ENCODE data around the gene HS1BP3. TPM values are rescaled to one million over a fixed set of nuclear protein-coding genes. Genes with fewer than 3 reads are reported as not detected.

HS1BP3 gene
- total and polyA plus RNA-seq, 2 of the 13 experiments (the other 11 are each of a cell fraction or from before 2014, with no cell fraction given), result 15.2 to 22.0 TPM

DNA sequence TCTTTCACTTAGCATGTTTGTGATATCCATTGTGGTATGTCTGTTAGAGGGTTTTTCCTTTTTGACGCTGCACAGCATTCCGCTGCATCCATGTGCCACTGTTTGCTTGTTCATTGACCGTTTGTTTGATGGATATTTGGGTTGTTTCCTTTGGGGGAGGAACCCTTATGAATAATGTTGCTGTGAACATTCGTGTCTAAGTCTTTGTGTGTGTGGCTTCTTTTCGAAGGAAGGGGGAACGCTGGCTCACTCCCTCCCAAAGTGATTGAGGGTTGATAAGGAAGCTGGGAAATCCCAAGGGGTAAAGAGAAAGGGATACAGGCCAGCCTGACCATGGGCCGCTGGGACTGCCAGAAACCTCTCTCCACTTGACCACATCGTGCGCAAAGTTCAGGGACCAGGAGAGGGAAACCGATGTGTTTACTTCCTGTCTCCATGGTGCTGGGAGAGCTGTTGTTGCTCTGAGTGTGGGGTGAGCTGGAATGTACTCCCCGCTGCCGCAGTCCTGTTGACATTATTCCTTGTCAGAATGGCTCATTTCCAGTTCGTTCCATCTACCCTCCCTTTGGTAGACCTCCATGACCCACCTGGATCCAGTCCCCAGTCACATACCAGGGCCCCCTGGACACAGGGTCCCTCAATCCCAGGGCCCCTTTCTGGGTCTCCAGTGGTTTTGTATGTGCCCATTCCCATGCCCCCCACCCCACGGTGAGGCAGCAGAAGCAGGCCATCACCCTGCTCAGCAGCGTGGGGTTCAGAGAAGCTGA, 39.6 kb downstream of the HS1BP3 start (continued):
- TF ChIP-seq NR1H2 (CRISPR knock-in tag; IDR thresholded peaks at IDR 0.05; ENCODE audit: borderline replicate concordance, low read depth), result peak; percentile 80; the same call in 1 of the 2 replicates
- peak; percentile 65; the same call in 1 of the 2 replicates for TF ChIP-seq TOPORS (CRISPR knock-in tag; IDR thresholded peaks at IDR 0.05)
- TF ChIP-seq SKI (IDR thresholded peaks at IDR 0.05; ENCODE audit: partially characterized antibody), result peak; percentile 82
- no peak for TF ChIP-seq CBX1 (IDR thresholded peaks at IDR 0.05; ENCODE audit: low read depth)
- TF ChIP-seq, protein P1, sequence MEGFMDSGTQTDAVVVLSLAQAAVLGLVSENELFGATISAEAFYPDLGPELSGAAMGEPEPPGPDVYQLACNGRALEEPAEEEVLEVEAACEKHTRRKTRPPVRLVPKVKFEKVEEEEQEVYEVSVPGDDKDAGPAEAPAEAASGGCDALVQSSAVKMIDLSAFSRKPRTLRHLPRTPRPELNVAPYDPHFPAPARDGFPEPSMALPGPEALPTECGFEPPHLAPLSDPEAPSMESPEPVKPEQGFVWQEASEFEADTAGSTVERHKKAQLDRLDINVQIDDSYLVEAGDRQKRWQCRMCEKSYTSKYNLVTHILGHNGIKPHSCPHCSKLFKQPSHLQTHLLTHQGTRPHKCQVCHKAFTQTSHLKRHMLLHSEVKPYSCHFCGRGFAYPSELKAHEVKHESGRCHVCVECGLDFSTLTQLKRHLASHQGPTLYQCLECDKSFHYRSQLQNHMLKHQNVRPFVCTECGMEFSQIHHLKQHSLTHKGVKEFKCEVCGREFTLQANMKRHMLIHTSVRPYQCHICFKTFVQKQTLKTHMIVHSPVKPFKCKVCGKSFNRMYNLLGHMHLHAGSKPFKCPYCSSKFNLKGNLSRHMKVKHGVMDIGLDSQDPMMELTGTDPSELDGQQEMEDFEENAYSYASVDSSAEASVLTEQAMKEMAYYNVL (CRISPR knock-in tag; IDR thresholded peaks at IDR 0.05; ENCODE audit: borderline replicate concordance), result peak; percentile 86; the same call in 1 of the 2 replicates
- TF ChIP-seq ZBTB4 (CRISPR knock-in tag; IDR thresholded peaks at IDR 0.05; ENCODE audit: borderline replicate concordance), result peak; percentile 77; the same call in 1 of the 2 replicates
- TF ChIP-seq ZNF143 (CRISPR knock-in tag; IDR thresholded peaks at IDR 0.05), result peak; percentile 75
- TF ChIP-seq, protein P2, sequence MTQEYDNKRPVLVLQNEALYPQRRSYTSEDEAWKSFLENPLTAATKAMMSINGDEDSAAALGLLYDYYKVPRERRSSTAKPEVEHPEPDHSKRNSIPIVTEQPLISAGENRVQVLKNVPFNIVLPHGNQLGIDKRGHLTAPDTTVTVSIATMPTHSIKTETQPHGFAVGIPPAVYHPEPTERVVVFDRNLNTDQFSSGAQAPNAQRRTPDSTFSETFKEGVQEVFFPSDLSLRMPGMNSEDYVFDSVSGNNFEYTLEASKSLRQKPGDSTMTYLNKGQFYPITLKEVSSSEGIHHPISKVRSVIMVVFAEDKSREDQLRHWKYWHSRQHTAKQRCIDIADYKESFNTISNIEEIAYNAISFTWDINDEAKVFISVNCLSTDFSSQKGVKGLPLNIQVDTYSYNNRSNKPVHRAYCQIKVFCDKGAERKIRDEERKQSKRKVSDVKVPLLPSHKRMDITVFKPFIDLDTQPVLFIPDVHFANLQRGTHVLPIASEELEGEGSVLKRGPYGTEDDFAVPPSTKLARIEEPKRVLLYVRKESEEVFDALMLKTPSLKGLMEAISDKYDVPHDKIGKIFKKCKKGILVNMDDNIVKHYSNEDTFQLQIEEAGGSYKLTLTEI (CRISPR knock-in tag; conservative IDR thresholded peaks at IDR 0.05), result no peak
- TF ChIP-seq ZEB1 (IDR thresholded peaks at IDR 0.05; ENCODE audit: insufficient replicate concordance, low read depth), result peak; percentile 54
- peak; percentile 32; the same call in 1 of the 2 replicates for TF ChIP-seq NFYC (CRISPR knock-in tag; IDR thresholded peaks at IDR 0.05)
- TF ChIP-seq, protein P3, sequence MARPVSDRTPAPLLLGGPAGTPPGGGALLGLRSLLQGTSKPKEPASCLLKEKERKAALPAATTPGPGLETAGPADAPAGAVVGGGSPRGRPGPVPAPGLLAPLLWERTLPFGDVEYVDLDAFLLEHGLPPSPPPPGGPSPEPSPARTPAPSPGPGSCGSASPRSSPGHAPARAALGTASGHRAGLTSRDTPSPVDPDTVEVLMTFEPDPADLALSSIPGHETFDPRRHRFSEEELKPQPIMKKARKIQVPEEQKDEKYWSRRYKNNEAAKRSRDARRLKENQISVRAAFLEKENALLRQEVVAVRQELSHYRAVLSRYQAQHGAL (CRISPR knock-in tag; IDR thresholded peaks at IDR 0.05; ENCODE audit: not compliant biosample characterization), result peak; percentile 50
- TF ChIP-seq, protein P4, sequence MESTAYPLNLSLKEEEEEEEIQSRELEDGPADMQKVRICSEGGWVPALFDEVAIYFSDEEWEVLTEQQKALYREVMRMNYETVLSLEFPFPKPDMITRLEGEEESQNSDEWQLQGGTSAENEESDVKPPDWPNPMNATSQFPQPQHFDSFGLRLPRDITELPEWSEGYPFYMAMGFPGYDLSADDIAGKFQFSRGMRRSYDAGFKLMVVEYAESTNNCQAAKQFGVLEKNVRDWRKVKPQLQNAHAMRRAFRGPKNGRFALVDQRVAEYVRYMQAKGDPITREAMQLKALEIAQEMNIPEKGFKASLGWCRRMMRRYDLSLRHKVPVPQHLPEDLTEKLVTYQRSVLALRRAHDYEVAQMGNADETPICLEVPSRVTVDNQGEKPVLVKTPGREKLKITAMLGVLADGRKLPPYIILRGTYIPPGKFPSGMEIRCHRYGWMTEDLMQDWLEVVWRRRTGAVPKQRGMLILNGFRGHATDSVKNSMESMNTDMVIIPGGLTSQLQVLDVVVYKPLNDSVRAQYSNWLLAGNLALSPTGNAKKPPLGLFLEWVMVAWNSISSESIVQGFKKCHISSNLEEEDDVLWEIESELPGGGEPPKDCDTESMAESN (CRISPR knock-in tag; conservative IDR thresholded peaks at IDR 0.05), result peak; percentile 87
- no peak; the same call in 1 of the 2 replicates for TF ChIP-seq DNMT1 (CRISPR knock-in tag; IDR thresholded peaks at IDR 0.05)
- TF ChIP-seq, protein P5, sequence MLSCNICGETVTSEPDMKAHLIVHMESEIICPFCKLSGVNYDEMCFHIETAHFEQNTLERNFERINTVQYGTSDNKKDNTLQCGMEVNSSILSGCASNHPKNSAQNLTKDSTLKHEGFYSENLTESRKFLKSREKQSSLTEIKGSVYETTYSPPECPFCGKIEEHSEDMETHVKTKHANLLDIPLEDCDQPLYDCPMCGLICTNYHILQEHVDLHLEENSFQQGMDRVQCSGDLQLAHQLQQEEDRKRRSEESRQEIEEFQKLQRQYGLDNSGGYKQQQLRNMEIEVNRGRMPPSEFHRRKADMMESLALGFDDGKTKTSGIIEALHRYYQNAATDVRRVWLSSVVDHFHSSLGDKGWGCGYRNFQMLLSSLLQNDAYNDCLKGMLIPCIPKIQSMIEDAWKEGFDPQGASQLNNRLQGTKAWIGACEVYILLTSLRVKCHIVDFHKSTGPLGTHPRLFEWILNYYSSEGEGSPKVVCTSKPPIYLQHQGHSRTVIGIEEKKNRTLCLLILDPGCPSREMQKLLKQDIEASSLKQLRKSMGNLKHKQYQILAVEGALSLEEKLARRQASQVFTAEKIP (CRISPR knock-in tag; IDR thresholded peaks at IDR 0.05; ENCODE audit: borderline replicate concordance), result no peak
- TF ChIP-seq HHEX (CRISPR knock-in tag; IDR thresholded peaks at IDR 0.05), result no peak
- peak; percentile 83 for TF ChIP-seq NR2C2 (CRISPR knock-in tag; IDR thresholded peaks at IDR 0.05; ENCODE audit: borderline replicate concordance)

All from HepG2 (cell line).